PC-9 (cell line): ENCODE results near the gene PTPN14. TPM values are rescaled to one million over a fixed set of nuclear protein-coding genes. Genes with fewer than 3 reads are reported as not detected.
A peak's percentile ranks its signal among the peaks of the same experiment; 100 is the strongest.

Experiments used
- BruUV-seq: library from RNA; stranded (reverse); fragments of 400-500 nt; replicated peaks from 2 replicates; lab custom pipeline; 2021; lab: Mats Ljungman, UMichigan
- CTCF ChIA-PET: fragments of 300-600 bp; sonication (Branson Sonifier 250); formaldehyde crosslinking; loops from one replicate; lab custom pipeline; 2022; ENCODE audit warnings: antibody characterized with exemption; lab: Charles Lee
- POLR2A ChIA-PET: fragments of 300-600 bp; sonication (Branson Sonifier 250); formaldehyde crosslinking; loops from one replicate; lab custom pipeline; 2022; ENCODE audit warnings: antibody characterized with exemption; ENCODE audit not compliant: unreplicated experiment; lab: Charles Lee
- DNase-seq, 2 experiments: peaks; one replicate each; pipeline versions ENCODE4 v3.0.0 to v3.0.0-alpha.2; 2015 to 2022; ENCODE audit warnings: mixed read lengths in 1 of 2
- H2AFZ ChIP-seq: fragments of 200-600 bp; sonication (generic); 2 replicates; pipeline ENCODE4 v1.8.1; 2017; ENCODE audit warnings: antibody characterized with exemption
- H3F3A ChIP-seq: fragments of 200-600 bp; sonication (generic); 2 replicates; pipeline ENCODE4 v1.8.1; 2017; ENCODE audit warnings: antibody characterized with exemption, mild to moderate bottlenecking, low read depth; ENCODE audit not compliant: insufficient read depth
- H3K27ac ChIP-seq: fragments of 200-600 bp; sonication (generic); 2 replicates; pipeline ENCODE4 v1.6.1; 2016; ENCODE audit warnings: mixed run types
- H3K27me3 ChIP-seq: fragments of 200-600 bp; sonication (generic); 2 replicates; pipeline ENCODE4 v1.6.1; 2016; ENCODE audit warnings: low read depth, mixed run types; ENCODE audit not compliant: insufficient read depth
- H3K36me3 ChIP-seq: fragments of 200-600 bp; sonication (generic); 2 replicates; pipeline ENCODE4 v1.6.1; 2016; ENCODE audit warnings: low read depth, mixed run types
- H3K4me1 ChIP-seq: fragments of 200-600 bp; sonication (generic); replicated peaks from 2 replicates; pipeline ENCODE4 v1.6.1; 2016; ENCODE audit warnings: mixed run types; ENCODE audit not compliant: insufficient read depth
- H3K4me2 ChIP-seq: fragments of 200-600 bp; sonication (generic); 2 replicates; pipeline ENCODE4 v1.6.1; 2017; ENCODE audit warnings: mixed run types
- H3K4me3 ChIP-seq: fragments of 200-600 bp; sonication (generic); 2 replicates; pipeline ENCODE4 v1.6.1; 2016; ENCODE audit warnings: mixed run types
- H3K79me2 ChIP-seq: fragments of 200-600 bp; sonication (generic); 2 replicates; pipeline ENCODE4 v1.6.1; 2017; ENCODE audit warnings: low read depth, mixed run types
- H3K9me2 ChIP-seq: fragments of 200-600 bp; sonication (generic); 2 replicates; pipeline ENCODE4 v1.8.1; 2017; ENCODE audit warnings: mild to moderate bottlenecking; ENCODE audit not compliant: insufficient read depth
- H3K9me3 ChIP-seq: fragments of 200-600 bp; sonication (generic); 2 replicates; pipeline ENCODE4 v1.8.1; 2016; ENCODE audit warnings: low read depth; ENCODE audit not compliant: insufficient read depth
- H4K20me1 ChIP-seq: fragments of 200-600 bp; sonication (generic); 2 replicates; pipeline ENCODE4 v1.8.1; 2017; ENCODE audit not compliant: insufficient read depth
- EZH2 ChIP-seq: fragments of 200-600 bp; sonication (generic); IDR thresholded peaks from 2 replicates; pipeline ENCODE4 v1.8.0; 2017; ENCODE audit warnings: antibody characterized with exemption, low read depth
- intact Hi-C: fragments of 100-400 bp; cut with micrococcal nuclease; formaldehyde crosslinking; loops from one replicate; pipeline ENCODE4 v1.10.0; 2022; ENCODE audit not compliant: unreplicated experiment
- total RNA-seq: library from RNA; stranded (reverse); gene quantifications from 2 replicates; pipeline ENCODE4 v1.2.3, GENCODE V29; 2021
- TF ChIP-seq, protein P1 (sequence below): fragments of 200-600 bp; sonication (generic); conservative IDR thresholded peaks from 2 replicates; pipeline ENCODE4 v1.6.1; 2017; ENCODE audit warnings: mixed run types, antibody characterized with exemption, mild to moderate bottlenecking, moderate library complexity

The PTPN14 gene
- total RNA-seq, 1 experiment from 2014 or later = 78.9 TPM

DNA sequence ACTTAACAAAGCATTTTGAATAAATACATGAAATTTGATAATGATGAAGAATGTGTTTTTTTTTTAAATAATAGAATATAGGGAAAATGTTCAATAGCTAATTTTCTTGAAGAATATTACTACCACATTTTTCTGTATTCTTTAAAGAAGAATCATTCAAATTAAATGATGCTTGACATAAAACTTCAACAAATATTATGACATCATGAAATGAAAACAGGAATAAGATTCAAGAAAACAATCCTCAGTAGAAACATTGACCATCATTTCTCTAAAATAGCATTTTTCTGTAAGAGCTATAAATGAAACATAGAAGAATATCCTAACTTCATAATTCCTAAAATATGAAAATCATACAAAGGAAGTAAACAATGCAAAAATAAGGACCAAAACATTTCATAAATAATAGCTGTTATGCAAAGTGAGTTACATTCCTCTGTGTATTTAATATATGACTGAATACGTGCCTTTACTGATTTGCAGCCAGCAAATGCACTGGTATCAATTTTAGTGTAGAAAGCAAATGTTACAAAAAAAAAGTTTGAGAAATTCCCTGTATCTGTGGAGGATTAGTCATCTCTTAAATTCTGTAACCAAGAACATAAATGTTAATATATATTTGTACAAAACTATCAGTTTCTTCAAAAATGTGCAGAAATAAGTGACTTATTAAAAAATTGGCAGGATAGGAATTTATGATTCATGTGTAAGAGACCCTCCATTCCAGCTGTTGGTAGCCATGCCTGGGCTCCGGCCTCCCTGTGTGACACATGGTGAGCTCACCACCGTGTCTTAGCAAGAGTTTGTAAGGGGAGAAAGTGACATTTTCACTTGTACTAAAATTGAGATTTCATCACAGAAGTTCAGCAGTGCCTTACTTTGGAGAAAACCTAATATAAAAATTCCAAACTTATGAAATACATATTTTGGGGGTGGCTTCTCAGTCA is 15.0 kb upstream of the PTPN14 start:
- BruUV-seq = no TSS peak
- Histone ChIP-seq H3K9me2 (no peaks in the 10 kb centered on the region), H3K4me3 (no peak overlapping the region), H3K9me3 (peaks cover 3% of the 10 kb centered on the region; the same call in 1 of the 2 replicates), H3K36me3 (no peaks in the 10 kb centered on the region), H3K79me2 (no peaks in the 10 kb centered on the region), H3K4me2 (no peak overlapping the region), H2AFZ (no peak overlapping the region), H3F3A (peaks cover 11% of the 10 kb centered on the region; the same call in 1 of the 2 replicates), H3K27me3 (no peaks in the 10 kb centered on the region), H3K27ac (peak overlapping the region; percentile 40; the same call in 1 of the 2 replicates), H4K20me1 (no peaks in the 10 kb centered on the region), H3K4me1 (peaks cover 37% of the 10 kb centered on the region)
- intact Hi-C loops = no loop called here
- CTCF ChIA-PET = interaction anchor here (0.7 kb wide), 1 partner anchor 40 kb away, joined by 6 read pairs; no protein-coding TSS in a partner anchor
- POLR2A ChIA-PET = interaction anchor here (0.6 kb wide), 2 partner anchors 17 to 176 kb away, joined by 3 to 6 read pairs; no protein-coding TSS in a partner anchor
- no peak for TF ChIP-seq EZH2
- TF ChIP-seq, protein P1, sequence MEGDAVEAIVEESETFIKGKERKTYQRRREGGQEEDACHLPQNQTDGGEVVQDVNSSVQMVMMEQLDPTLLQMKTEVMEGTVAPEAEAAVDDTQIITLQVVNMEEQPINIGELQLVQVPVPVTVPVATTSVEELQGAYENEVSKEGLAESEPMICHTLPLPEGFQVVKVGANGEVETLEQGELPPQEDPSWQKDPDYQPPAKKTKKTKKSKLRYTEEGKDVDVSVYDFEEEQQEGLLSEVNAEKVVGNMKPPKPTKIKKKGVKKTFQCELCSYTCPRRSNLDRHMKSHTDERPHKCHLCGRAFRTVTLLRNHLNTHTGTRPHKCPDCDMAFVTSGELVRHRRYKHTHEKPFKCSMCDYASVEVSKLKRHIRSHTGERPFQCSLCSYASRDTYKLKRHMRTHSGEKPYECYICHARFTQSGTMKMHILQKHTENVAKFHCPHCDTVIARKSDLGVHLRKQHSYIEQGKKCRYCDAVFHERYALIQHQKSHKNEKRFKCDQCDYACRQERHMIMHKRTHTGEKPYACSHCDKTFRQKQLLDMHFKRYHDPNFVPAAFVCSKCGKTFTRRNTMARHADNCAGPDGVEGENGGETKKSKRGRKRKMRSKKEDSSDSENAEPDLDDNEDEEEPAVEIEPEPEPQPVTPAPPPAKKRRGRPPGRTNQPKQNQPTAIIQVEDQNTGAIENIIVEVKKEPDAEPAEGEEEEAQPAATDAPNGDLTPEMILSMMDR = no peak
- DNase-seq = peak in 1 of 2 experiments; percentile 37

DNA sequence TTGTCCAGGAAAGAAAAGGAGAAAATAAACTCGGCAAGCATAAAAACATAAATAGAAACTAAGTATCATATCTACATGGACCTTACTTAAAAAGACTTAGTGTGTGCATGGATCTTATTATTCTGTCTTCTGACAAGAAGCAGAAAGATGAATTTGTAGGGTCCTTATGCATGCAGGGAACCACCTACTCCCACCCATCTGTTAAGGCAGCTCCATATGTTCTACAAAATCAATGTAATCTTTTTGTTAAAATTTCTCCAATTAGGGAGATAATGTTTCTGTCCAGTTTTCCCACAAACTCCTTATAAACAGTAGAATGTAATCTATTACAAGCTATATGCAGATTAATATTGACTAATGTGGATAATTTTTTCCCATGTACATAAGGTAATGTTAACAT is 13.9 kb upstream of the PTPN14 start:
- no peak overlapping the region for H2AFZ ChIP-seq
- peaks cover 27% of the 10 kb centered on the region for H3K4me1 ChIP-seq
- ChIA-PET CTCF (interaction anchor here (0.7 kb wide), 1 partner anchor 41 kb away, joined by 6 read pairs; no protein-coding TSS in a partner anchor), POLR2A (interaction anchor here (0.5 to 0.6 kb wide), 2 partner anchors 16 to 180 kb away, joined by 5 to 6 read pairs; no protein-coding TSS in a partner anchor)
- peaks cover 3% of the 10 kb centered on the region; the same call in 1 of the 2 replicates for H3K9me3 ChIP-seq
- H4K20me1 ChIP-seq = no peaks in the 10 kb centered on the region
- intact Hi-C loops = no loop called here
- H3K4me3 ChIP-seq = no peak overlapping the region
- no peak overlapping the region for H3K4me2 ChIP-seq
- no peak overlapping the region for H3K27ac ChIP-seq
- H3F3A ChIP-seq = peaks cover 4% of the 10 kb centered on the region; the same call in 1 of the 2 replicates
- H3K27me3 ChIP-seq = no peaks in the 10 kb centered on the region
- no peaks in the 10 kb centered on the region for H3K36me3 ChIP-seq
- DNase-seq = no peak
- TF ChIP-seq, protein P1 = no peak
- no peaks in the 10 kb centered on the region for H3K79me2 ChIP-seq
- BruUV-seq = no TSS peak
- H3K9me2 ChIP-seq = no peaks in the 10 kb centered on the region

DNA sequence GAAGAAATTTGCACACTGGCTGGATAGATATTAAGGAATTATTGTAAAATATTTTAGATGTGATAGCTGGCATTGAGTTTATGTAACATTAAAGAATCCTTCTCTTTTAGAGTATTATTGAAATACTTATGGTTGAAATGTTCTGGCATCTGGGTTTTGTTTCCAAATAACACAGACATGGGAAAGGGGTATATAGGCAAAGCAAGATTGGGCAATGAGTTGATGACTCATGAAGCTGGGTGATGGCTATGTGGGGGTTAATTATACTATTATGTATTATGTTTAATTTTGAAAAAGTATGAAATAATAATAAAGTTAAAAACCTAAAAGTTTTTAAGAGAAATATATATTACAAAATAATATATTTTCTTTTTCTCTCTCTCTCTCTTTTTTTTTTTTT is 12.5 kb upstream of the PTPN14 start:
- ChIA-PET CTCF (no interaction called here), POLR2A (no interaction called here)
- no TSS peak for BruUV-seq
- Histone ChIP-seq H3K9me3 (peaks cover 3% of the 10 kb centered on the region; the same call in 1 of the 2 replicates), H2AFZ (no peak overlapping the region), H3K4me2 (no peak overlapping the region), H3K36me3 (no peaks in the 10 kb centered on the region), H3K27ac (no peak overlapping the region), H3K4me3 (no peak overlapping the region), H3F3A (no peaks in the 10 kb centered on the region; the same call in 1 of the 2 replicates), H3K79me2 (no peaks in the 10 kb centered on the region), H3K27me3 (no peaks in the 10 kb centered on the region), H4K20me1 (no peaks in the 10 kb centered on the region), H3K4me1 (peaks cover 15% of the 10 kb centered on the region), H3K9me2 (no peaks in the 10 kb centered on the region)
- intact Hi-C loops = no loop called here
- no peak for DNase-seq
- TF ChIP-seq EZH2 = no peak
- TF ChIP-seq, protein P1 = no peak
